ENCODE results near the gene KATNAL2. TPM values are rescaled to one million over a fixed set of nuclear protein-coding genes. Genes with fewer than 3 reads are reported as not detected.

KATNAL2 gene
- total and polyA plus RNA-seq, 2 donors from 2014 or later: 6.9 to 13.4 TPM

GRCh38 chr18:47108998-47109405 lies 191.6 kb downstream of the KATNAL2 start:
- DNase-seq: no peak

GRCh38 chr18:47109720-47110119 lies 192.3 kb downstream of the KATNAL2 start:
- H3K4me3 ChIP-seq (ENCODE audit: low read length in 3 of 3): no peak overlapping the region
- no peak for FAIRE-seq
- intact Hi-C loops (cut with DNase I): loop anchor here (10.0 kb wide), 1 partner anchor 95 kb away; no protein-coding TSS in a partner anchor

More at GRCh38 chr18:47108998-47109405, 191.6 kb downstream of the KATNAL2 start:
- Histone ChIP-seq H3K9me3 (ENCODE audit: control insufficient read depth in 2 of 3, insufficient read depth in 1 of 3, low read length in 3 of 3) (no peaks in the 10 kb centered on the region), H3K27ac (ENCODE audit: low read depth in 2 of 2, low read length in 2 of 2) (no peak overlapping the region), H3K4me3 (ENCODE audit: low read length in 3 of 3) (no peak overlapping the region), H3K9ac (ENCODE audit: low read length in 3 of 3) (no peak overlapping the region), H3K27me3 (ENCODE audit: control insufficient read depth, insufficient read depth, low read length) (no peaks in the 10 kb centered on the region), H3K4me1 (ENCODE audit: control insufficient read depth in 2 of 3, insufficient read depth in 2 of 3, low read depth in 1 of 3, low read length in 3 of 3) (no peaks in the 10 kb centered on the region), H3K36me3 (ENCODE audit: control insufficient read depth in 2 of 3, insufficient read depth in 3 of 3, low read length in 3 of 3) (peaks cover 6 to 35% (median 21%) of the 10 kb centered on the region in 3 donors)
- TF ChIP-seq CTCF (IDR thresholded peaks at IDR 0.05; ENCODE audit: borderline replicate concordance, extremely low read depth, insufficient read depth): no peak
- no peak for FAIRE-seq
- intact Hi-C loops (cut with DNase I): loop anchor here (10.0 kb wide), 1 partner anchor 96 kb away; no protein-coding TSS in a partner anchor

GRCh38 chr18:47110492-47111274 lies 193.3 kb downstream of the KATNAL2 start:
- H3K36me3 ChIP-seq (ENCODE audit: control insufficient read depth in 2 of 3, insufficient read depth in 3 of 3, low read length in 3 of 3): peaks cover 0 to 39% (median 21%) of the 10 kb centered on the region in 3 donors
- no peaks in the 10 kb centered on the region for H3K9me3 ChIP-seq (ENCODE audit: control insufficient read depth in 2 of 3, insufficient read depth in 1 of 3, low read length in 3 of 3)
- H3K4me3 ChIP-seq (ENCODE audit: low read length in 3 of 3): no peak overlapping the region
- H3K27ac ChIP-seq (ENCODE audit: low read depth in 2 of 2, low read length in 2 of 2): no peak overlapping the region
- no peaks in the 10 kb centered on the region for H3K27me3 ChIP-seq (ENCODE audit: control insufficient read depth, insufficient read depth, low read length)
- H3K4me1 ChIP-seq (ENCODE audit: control insufficient read depth in 2 of 3, insufficient read depth in 2 of 3, low read depth in 1 of 3, low read length in 3 of 3): no peaks in the 10 kb centered on the region
- intact Hi-C loops (cut with DNase I): no loop called here
- H3K9ac ChIP-seq (ENCODE audit: low read length in 3 of 3): no peak overlapping the region
- no peak for TF ChIP-seq CTCF (IDR thresholded peaks at IDR 0.05; ENCODE audit: borderline replicate concordance, extremely low read depth, insufficient read depth)
- DNase-seq (no peak), FAIRE-seq (no peak)

More at GRCh38 chr18:47109720-47110119, 192.3 kb downstream of the KATNAL2 start:
- no peaks in the 10 kb centered on the region for H3K4me1 ChIP-seq (ENCODE audit: control insufficient read depth in 2 of 3, insufficient read depth in 2 of 3, low read depth in 1 of 3, low read length in 3 of 3)
- no peaks in the 10 kb centered on the region for H3K27me3 ChIP-seq (ENCODE audit: control insufficient read depth, insufficient read depth, low read length)
- H3K36me3 ChIP-seq (ENCODE audit: control insufficient read depth in 2 of 3, insufficient read depth in 3 of 3, low read length in 3 of 3): peaks cover under 1 to 36% (median 21%) of the 10 kb centered on the region in 3 donors
- no peak overlapping the region for H3K27ac ChIP-seq (ENCODE audit: low read depth in 2 of 2, low read length in 2 of 2)
- H3K9me3 ChIP-seq (ENCODE audit: control insufficient read depth in 2 of 3, insufficient read depth in 1 of 3, low read length in 3 of 3): no peaks in the 10 kb centered on the region
- no peak overlapping the region for H3K9ac ChIP-seq (ENCODE audit: low read length in 3 of 3)
- TF ChIP-seq CTCF (IDR thresholded peaks at IDR 0.05; ENCODE audit: borderline replicate concordance, extremely low read depth, insufficient read depth): no peak
- DNase-seq: no peak
